ENCODE measurements around the gene STAC2. TPM values are rescaled to one million over a fixed set of nuclear protein-coding genes. Genes with fewer than 3 reads are reported as not detected.
A peak's percentile ranks its signal among the peaks of the same experiment; 100 is the strongest.

Gene STAC2
- total and polyA plus RNA-seq, 2 of the 13 experiments (the other 11 are each of a cell fraction or from before 2014, with no cell fraction given), result not detected

DNA sequence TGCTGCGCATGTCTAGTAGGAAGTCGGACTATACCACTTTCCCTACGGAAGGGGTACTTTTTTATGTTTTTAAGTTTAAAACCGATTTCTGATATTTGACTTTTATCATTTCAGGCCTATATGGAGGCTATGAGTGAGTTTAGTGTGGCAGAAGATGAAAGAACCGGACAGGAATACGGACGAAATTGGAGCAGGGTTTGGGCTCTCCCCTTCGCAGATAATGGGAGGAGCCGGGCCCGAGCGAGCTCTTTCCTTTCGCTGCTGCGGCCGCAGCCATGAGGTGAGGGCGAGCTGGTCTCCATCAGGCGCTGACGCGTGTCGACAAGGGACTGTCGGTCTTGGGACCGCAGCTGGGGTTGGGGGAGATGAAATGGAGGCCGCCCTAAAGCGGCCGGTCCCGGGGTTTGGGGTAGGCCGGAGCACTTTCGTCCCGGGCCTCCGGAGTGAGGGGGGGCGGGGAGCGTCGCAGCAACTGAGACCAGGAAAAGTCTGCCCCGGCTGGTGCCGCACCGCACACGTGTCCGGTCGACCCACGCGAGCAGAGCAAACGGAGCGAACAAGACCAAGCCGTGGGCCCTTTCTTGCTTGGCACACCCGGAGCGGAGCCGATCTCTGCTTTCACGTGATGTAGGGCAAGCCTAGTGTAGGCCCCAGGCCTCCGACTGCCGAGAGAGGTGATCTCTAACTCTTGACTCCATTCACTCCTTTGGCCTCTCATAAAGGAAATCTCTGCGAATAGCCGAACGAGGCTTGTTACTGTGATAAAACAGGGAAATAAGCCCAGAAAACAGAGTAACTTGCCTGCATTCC is 25.5 kb downstream of the STAC2 start, which contains the start of gene RPL19 (continued):
- no peak for TF ChIP-seq ZKSCAN5 (CRISPR knock-in tag; IDR thresholded peaks at IDR 0.05)
- no peak for TF ChIP-seq DNMT3B (CRISPR knock-in tag; conservative IDR thresholded peaks at IDR 0.05)
- peak; percentile 81 for TF ChIP-seq PHF20 (CRISPR knock-in tag; IDR thresholded peaks at IDR 0.05)
- peak; percentile 75 for TF ChIP-seq ZFP1 (CRISPR knock-in tag; IDR thresholded peaks at IDR 0.05)
- no peak for TF ChIP-seq ZNF572 (CRISPR knock-in tag; IDR thresholded peaks at IDR 0.05)
- TF ChIP-seq, protein P1, sequence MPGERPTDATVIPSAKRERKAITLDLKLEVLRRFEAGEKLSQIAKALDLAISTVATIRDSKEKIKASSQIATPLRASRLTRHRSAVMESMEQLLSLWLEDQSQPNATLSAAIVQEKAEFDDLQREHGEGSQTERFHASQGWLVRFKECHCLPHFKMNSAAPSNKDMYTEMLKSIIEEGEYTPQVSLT (CRISPR knock-in tag; IDR thresholded peaks at IDR 0.05; ENCODE audit: borderline replicate concordance, low read depth), result 0 out of 2 replicates have a peak, but pooled peaks have one; percentile 74
- TF ChIP-seq, protein P2, sequence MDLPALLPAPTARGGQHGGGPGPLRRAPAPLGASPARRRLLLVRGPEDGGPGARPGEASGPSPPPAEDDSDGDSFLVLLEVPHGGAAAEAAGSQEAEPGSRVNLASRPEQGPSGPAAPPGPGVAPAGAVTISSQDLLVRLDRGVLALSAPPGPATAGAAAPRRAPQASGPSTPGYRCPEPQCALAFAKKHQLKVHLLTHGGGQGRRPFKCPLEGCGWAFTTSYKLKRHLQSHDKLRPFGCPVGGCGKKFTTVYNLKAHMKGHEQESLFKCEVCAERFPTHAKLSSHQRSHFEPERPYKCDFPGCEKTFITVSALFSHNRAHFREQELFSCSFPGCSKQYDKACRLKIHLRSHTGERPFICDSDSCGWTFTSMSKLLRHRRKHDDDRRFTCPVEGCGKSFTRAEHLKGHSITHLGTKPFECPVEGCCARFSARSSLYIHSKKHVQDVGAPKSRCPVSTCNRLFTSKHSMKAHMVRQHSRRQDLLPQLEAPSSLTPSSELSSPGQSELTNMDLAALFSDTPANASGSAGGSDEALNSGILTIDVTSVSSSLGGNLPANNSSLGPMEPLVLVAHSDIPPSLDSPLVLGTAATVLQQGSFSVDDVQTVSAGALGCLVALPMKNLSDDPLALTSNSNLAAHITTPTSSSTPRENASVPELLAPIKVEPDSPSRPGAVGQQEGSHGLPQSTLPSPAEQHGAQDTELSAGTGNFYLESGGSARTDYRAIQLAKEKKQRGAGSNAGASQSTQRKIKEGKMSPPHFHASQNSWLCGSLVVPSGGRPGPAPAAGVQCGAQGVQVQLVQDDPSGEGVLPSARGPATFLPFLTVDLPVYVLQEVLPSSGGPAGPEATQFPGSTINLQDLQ (CRISPR knock-in tag; IDR thresholded peaks at IDR 0.05), result no peak
- TF ChIP-seq, protein P3, sequence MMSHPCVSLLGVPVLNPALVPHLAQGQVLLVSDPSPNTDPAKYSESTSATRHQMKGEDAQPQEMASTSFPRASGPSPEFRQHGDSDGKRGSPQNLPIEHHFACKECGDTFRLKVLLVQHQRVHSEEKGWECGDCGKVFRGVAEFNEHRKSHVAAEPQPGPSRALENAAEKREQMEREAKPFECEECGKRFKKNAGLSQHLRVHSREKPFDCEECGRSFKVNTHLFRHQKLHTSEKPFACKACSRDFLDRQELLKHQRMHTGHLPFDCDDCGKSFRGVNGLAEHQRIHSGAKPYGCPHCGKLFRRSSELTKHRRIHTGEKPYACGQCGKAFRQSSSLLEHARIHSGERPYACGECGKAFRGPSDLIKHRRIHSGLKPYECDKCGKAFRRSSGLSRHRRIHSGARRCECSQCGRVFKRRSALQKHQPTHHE (CRISPR knock-in tag; IDR thresholded peaks at IDR 0.05; ENCODE audit: borderline replicate concordance), result no peak; the same call in 1 of the 2 replicates
- peak; percentile 82 for TF ChIP-seq ZNF788 (CRISPR knock-in tag; IDR thresholded peaks at IDR 0.05; ENCODE audit: borderline replicate concordance)
- no peak for TF ChIP-seq HNRNPK (IDR thresholded peaks at IDR 0.05; ENCODE audit: low read depth, low read length, poor library complexity, severe bottlenecking)
- TF ChIP-seq FOSL1 (CRISPR knock-in tag; IDR thresholded peaks at IDR 0.05; ENCODE audit: borderline replicate concordance), result peak; percentile 29; the same call in 1 of the 2 replicates
- TF ChIP-seq, protein P4, sequence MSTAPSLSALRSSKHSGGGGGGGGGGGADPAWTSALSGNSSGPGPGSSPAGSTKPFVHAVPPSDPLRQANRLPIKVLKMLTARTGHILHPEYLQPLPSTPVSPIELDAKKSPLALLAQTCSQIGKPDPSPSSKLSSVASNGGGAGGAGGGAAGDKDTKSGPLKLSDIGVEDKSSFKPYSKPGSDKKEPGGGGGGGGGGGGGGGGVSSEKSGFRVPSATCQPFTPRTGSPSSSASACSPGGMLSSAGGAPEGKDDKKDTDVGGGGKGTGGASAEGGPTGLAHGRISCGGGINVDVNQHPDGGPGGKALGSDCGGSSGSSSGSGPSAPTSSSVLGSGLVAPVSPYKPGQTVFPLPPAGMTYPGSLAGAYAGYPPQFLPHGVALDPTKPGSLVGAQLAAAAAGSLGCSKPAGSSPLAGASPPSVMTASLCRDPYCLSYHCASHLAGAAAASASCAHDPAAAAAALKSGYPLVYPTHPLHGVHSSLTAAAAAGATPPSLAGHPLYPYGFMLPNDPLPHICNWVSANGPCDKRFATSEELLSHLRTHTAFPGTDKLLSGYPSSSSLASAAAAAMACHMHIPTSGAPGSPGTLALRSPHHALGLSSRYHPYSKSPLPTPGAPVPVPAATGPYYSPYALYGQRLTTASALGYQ (CRISPR knock-in tag; IDR thresholded peaks at IDR 0.05), result peak; percentile 4; the same call in 1 of the 2 replicates
- TF ChIP-seq, protein P5, sequence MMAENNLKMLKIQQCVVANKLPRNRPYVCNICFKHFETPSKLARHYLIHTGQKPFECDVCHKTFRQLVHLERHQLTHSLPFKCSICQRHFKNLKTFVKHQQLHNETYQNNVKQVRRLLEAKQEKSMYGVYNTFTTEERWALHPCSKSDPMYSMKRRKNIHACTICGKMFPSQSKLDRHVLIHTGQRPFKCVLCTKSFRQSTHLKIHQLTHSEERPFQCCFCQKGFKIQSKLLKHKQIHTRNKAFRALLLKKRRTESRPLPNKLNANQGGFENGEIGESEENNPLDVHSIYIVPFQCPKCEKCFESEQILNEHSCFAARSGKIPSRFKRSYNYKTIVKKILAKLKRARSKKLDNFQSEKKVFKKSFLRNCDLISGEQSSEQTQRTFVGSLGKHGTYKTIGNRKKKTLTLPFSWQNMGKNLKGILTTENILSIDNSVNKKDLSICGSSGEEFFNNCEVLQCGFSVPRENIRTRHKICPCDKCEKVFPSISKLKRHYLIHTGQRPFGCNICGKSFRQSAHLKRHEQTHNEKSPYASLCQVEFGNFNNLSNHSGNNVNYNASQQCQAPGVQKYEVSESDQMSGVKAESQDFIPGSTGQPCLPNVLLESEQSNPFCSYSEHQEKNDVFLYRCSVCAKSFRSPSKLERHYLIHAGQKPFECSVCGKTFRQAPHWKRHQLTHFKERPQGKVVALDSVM (CRISPR knock-in tag; IDR thresholded peaks at IDR 0.05), result no peak
- peak; percentile 47; the same call in 1 of the 2 replicates for TF ChIP-seq RXRA (CRISPR knock-in tag; IDR thresholded peaks at IDR 0.05)
- no peak for TF ChIP-seq ZNF589 (CRISPR knock-in tag; conservative IDR thresholded peaks at IDR 0.05)
- TF ChIP-seq XBP1 (CRISPR knock-in tag; IDR thresholded peaks at IDR 0.05), result no peak; the same call in 1 of the 2 replicates
- TF ChIP-seq ZSCAN22 (CRISPR knock-in tag; IDR thresholded peaks at IDR 0.05), result no peak; the same call in 1 of the 2 replicates
- no peak for TF ChIP-seq TCF7L2 (IDR thresholded peaks at IDR 0.05; ENCODE audit: low read depth, low read length)
- 0 out of 2 replicates have a peak, but pooled peaks have one; percentile 1 for TF ChIP-seq GPN1 (CRISPR knock-in tag; IDR thresholded peaks at IDR 0.05; ENCODE audit: borderline replicate concordance)
